Dendritic cell treated with granulocyte-macrophage colony-stimulating factor and Interleukin-4, amounts not matched to agents 40 ng/mL and 50 ng/mL, for 4 days (primary cell): ENCODE measurements around the gene SPINK1.
A peak's percentile ranks its signal among the peaks of the same experiment; 100 is the strongest.
"Not testable (repeated sequence)": the region's sequence is repeated elsewhere in the genome, so short reads cannot be mapped to it uniquely, and the experiment has no call there.

Source experiments
- H3K27ac Mint-ChIP-seq: one replicate; pipeline ENCODE4 v1.8.0; 2022; ENCODE audit warnings: mild to moderate bottlenecking, mixed read lengths
- H3K27me3 Mint-ChIP-seq: one replicate; pipeline ENCODE4 v1.8.0; 2022; ENCODE audit warnings: mild to moderate bottlenecking, mixed read lengths
- H3K36me3 Mint-ChIP-seq: one replicate; pipeline ENCODE4 v1.8.0; 2022; ENCODE audit warnings: low read depth, mixed read lengths
- H3K4me1 Mint-ChIP-seq: one replicate; pipeline ENCODE4 v1.8.0; 2022; ENCODE audit warnings: low read depth, mixed read lengths
- H3K4me3 Mint-ChIP-seq: one replicate; pipeline ENCODE4 v1.8.0; 2022; ENCODE audit warnings: mild to moderate bottlenecking, moderate library complexity, mixed read lengths
- H3K9me3 Mint-ChIP-seq: one replicate; pipeline ENCODE4 v1.8.0; 2022; ENCODE audit warnings: mixed read lengths
- intact Hi-C: fragments of 100-400 bp; cut with micrococcal nuclease; formaldehyde crosslinking; loops from one replicate; pipeline ENCODE4 v1.15.0; 2022

SPINK1 gene

GRCh38 chr5:147805030-147805454 lies 26.4 kb downstream of the SPINK1 start:
- Mint-ChIP-seq H3K4me3 (no peak overlapping the region), H3K27ac (peak overlapping the region; percentile 81), H3K9me3 (peaks cover 9% of the 10 kb centered on the region), H3K27me3 (no peaks in the 10 kb centered on the region), H3K4me1 (peaks cover 28% of the 10 kb centered on the region), H3K36me3 (no peaks in the 10 kb centered on the region)
- intact Hi-C loops, result loop anchor here (2.0 kb wide), 1 partner anchor 14 kb away; no protein-coding TSS in a partner anchor

- Mint-ChIP-seq H3K36me3 (no peaks in the 10 kb centered on the region), H3K4me3 (no peak overlapping the region), H3K27me3 (no peaks in the 10 kb centered on the region), H3K4me1 (peaks cover 28% of the 10 kb centered on the region), H3K27ac (peak overlapping the region; percentile 81), H3K9me3 (peaks cover 9% of the 10 kb centered on the region)
- intact Hi-C loops, result loop anchor here (2.0 kb wide), 1 partner anchor 14 kb away; no protein-coding TSS in a partner anchor
Observed at GRCh38 chr5:147804334-147804733, 27.1 kb downstream of the SPINK1 start.

GRCh38 chr5:147803926-147804325 lies 27.5 kb downstream of the SPINK1 start:
- H3K9me3 Mint-ChIP-seq, result peaks cover 9% of the 10 kb centered on the region
- peak overlapping the region; percentile 31 for H3K27ac Mint-ChIP-seq
- intact Hi-C loops, result loop anchor here (2.0 kb wide), 1 partner anchor 15 kb away; no protein-coding TSS in a partner anchor
- H3K4me1 Mint-ChIP-seq, result peaks cover 28% of the 10 kb centered on the region
- no peaks in the 10 kb centered on the region for H3K36me3 Mint-ChIP-seq
- no peak overlapping the region for H3K4me3 Mint-ChIP-seq
- no peaks in the 10 kb centered on the region for H3K27me3 Mint-ChIP-seq

- intact Hi-C loops, H3K9me3 Mint-ChIP-seq, H3K27me3 Mint-ChIP-seq, H3K4me3 Mint-ChIP-seq, H3K36me3 Mint-ChIP-seq: not testable (repeated sequence)
- H3K27ac Mint-ChIP-seq, result peak overlapping the region; percentile 31
- H3K4me1 Mint-ChIP-seq, result peaks cover 28% of the 10 kb centered on the region
Observed at GRCh38 chr5:147803161-147803560, 28.3 kb downstream of the SPINK1 start.

GRCh38 chr5:147801461-147801860 lies 30.0 kb downstream of the SPINK1 start:
- Mint-ChIP-seq H3K27me3 (no peaks in the 10 kb centered on the region), H3K9me3 (peaks cover 9% of the 10 kb centered on the region), H3K4me3 (no peak overlapping the region), H3K4me1 (peaks cover 28% of the 10 kb centered on the region), H3K27ac (no peak overlapping the region), H3K36me3 (no peaks in the 10 kb centered on the region)
- intact Hi-C loops, result no loop called here

- Mint-ChIP-seq H3K4me3 (no peak overlapping the region), H3K27me3 (no peaks in the 10 kb centered on the region), H3K27ac (no peak overlapping the region), H3K9me3 (peaks cover 9% of the 10 kb centered on the region), H3K36me3 (no peaks in the 10 kb centered on the region), H3K4me1 (peaks cover 29% of the 10 kb centered on the region)
- intact Hi-C loops, result no loop called here
Observed at GRCh38 chr5:147800491-147800890, 31.0 kb downstream of the SPINK1 start.

GRCh38 chr5:147796556-147797308 lies 34.7 kb downstream of the SPINK1 start:
- Mint-ChIP-seq H3K36me3 (no peaks in the 10 kb centered on the region), H3K4me3 (no peak overlapping the region), H3K9me3 (no peaks in the 10 kb centered on the region), H3K4me1 (peaks cover 7% of the 10 kb centered on the region), H3K27me3 (no peaks in the 10 kb centered on the region), H3K27ac (no peak overlapping the region)
- intact Hi-C loops, result no loop called here

GRCh38 chr5:147791181-147791580 lies 40.3 kb downstream of the SPINK1 start:
- intact Hi-C loops, result no loop called here
- Mint-ChIP-seq H3K27ac (no peak overlapping the region), H3K4me3 (no peak overlapping the region), H3K9me3 (no peaks in the 10 kb centered on the region), H3K36me3 (no peaks in the 10 kb centered on the region), H3K27me3 (no peaks in the 10 kb centered on the region), H3K4me1 (peaks cover 7% of the 10 kb centered on the region)

GRCh38 chr5:147789820-147790219 lies 41.7 kb downstream of the SPINK1 start:
- H3K4me3 Mint-ChIP-seq, result no peak overlapping the region
- no peak overlapping the region for H3K27ac Mint-ChIP-seq
- no peaks in the 10 kb centered on the region for H3K36me3 Mint-ChIP-seq
- no peaks in the 10 kb centered on the region for H3K4me1 Mint-ChIP-seq
- no peaks in the 10 kb centered on the region for H3K27me3 Mint-ChIP-seq
- intact Hi-C loops, result no loop called here
- no peaks in the 10 kb centered on the region for H3K9me3 Mint-ChIP-seq

GRCh38 chr5:147788023-147788422 lies 43.4 kb downstream of the SPINK1 start:
- peaks cover 14% of the 10 kb centered on the region for H3K4me1 Mint-ChIP-seq
- H3K9me3 Mint-ChIP-seq, result no peaks in the 10 kb centered on the region
- no peak overlapping the region for H3K27ac Mint-ChIP-seq
- H3K36me3 Mint-ChIP-seq, result no peaks in the 10 kb centered on the region
- no peak overlapping the region for H3K4me3 Mint-ChIP-seq
- intact Hi-C loops, result no loop called here
- H3K27me3 Mint-ChIP-seq, result no peaks in the 10 kb centered on the region

GRCh38 chr5:147786142-147786541 lies 45.3 kb downstream of the SPINK1 start:
- no peaks in the 10 kb centered on the region for H3K9me3 Mint-ChIP-seq
- intact Hi-C loops, result no loop called here
- H3K36me3 Mint-ChIP-seq, result no peaks in the 10 kb centered on the region
- peaks cover 23% of the 10 kb centered on the region for H3K4me1 Mint-ChIP-seq
- no peak overlapping the region for H3K27ac Mint-ChIP-seq
- H3K27me3 Mint-ChIP-seq, result peaks cover 5% of the 10 kb centered on the region
- no peak overlapping the region for H3K4me3 Mint-ChIP-seq

- H3K36me3 Mint-ChIP-seq, result no peaks in the 10 kb centered on the region
- peaks cover 5% of the 10 kb centered on the region for H3K27me3 Mint-ChIP-seq
- intact Hi-C loops, result no loop called here
- peaks cover 23% of the 10 kb centered on the region for H3K4me1 Mint-ChIP-seq
- H3K27ac Mint-ChIP-seq, result no peak overlapping the region
- no peak overlapping the region for H3K4me3 Mint-ChIP-seq
- no peaks in the 10 kb centered on the region for H3K9me3 Mint-ChIP-seq
Observed at GRCh38 chr5:147784146-147784987, 47.1 kb downstream of the SPINK1 start.

GRCh38 chr5:147782110-147783028 lies 49.1 kb downstream of the SPINK1 start, which contains the start of gene JAKMIP2:
JAKMIP2 (minus strand) TSS chr5:147782728; CDS start chr5:147671806, 110,922 bp downstream.
- Mint-ChIP-seq H3K27me3 (peaks cover 5% of the 10 kb centered on the region), H3K27ac (no peak within 1 kb of the TSS), H3K4me1 (peaks cover 23% of the 10 kb centered on the region), H3K36me3 (no peaks in the 10 kb centered on the region), H3K9me3 (no peaks in the 10 kb centered on the region), H3K4me3 (peak within 1 kb of the TSS; percentile 59)
- intact Hi-C loops, result no loop called here
